HG03196 (cell line): ENCODE measurements around the gene KRTCAP3.
"Not testable (repeated sequence)": the region's sequence is repeated elsewhere in the genome, so short reads cannot be mapped to it uniquely, and the experiment has no call there.

ENCODE experiments used
- ATAC-seq: cut with Tn5 transposase; IDR thresholded peaks from one replicate; pipeline ENCODE4 v1.9.1; 2021; ENCODE audit not compliant: unreplicated experiment

The KRTCAP3 gene, protein sequence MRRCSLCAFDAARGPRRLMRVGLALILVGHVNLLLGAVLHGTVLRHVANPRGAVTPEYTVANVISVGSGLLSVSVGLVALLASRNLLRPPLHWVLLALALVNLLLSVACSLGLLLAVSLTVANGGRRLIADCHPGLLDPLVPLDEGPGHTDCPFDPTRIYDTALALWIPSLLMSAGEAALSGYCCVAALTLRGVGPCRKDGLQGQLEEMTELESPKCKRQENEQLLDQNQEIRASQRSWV

GRCh38 chr2:27441958-27442919, at the start of gene KRTCAP3:
TSS of gene KRTCAP3 (plus strand) at chr2:27442381. CDS start at chr2:27442413, 32 bp downstream.
- no peak for ATAC-seq

DNA sequence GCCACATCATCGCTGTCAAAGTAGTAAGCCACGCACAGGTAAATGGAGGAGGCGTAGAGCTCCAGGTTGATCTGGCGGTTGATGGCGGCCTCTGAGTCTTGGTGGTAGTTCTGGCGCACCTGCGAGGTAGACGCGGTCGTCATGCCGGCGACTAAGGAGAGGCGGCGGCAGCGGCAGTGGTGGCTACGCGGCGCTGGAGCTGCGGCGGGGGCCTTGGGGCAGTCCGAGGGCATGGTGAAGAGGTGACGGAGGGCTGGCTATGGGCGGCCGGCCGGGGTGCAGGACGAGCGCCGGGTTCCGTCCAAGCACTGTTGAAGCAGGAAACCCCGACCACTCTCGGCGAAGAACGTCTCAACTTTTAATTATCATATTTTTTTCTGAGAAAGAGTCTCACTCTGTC, 49.0 kb upstream of the KRTCAP3 start:
- ATAC-seq, result no peak

DNA sequence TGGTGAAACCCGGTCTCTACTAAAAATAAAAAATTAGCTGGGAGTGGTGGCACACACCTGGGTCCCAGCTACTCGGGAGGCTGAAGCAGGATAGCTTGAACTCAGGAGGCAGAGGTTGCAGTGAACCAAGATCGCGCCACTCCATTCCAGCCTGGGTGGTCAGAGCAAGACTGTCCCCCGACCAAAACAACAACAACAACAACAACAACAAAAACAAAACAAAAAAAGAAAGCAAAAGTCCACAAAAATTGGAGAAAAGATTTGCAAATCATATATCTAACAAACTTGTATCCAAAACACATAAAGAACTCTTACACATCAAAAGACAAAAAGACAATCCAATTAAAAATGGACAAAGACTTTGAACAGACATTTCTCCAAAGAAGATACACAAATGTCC, 43.2 kb upstream of the KRTCAP3 start:
- ATAC-seq, result no peak

DNA sequence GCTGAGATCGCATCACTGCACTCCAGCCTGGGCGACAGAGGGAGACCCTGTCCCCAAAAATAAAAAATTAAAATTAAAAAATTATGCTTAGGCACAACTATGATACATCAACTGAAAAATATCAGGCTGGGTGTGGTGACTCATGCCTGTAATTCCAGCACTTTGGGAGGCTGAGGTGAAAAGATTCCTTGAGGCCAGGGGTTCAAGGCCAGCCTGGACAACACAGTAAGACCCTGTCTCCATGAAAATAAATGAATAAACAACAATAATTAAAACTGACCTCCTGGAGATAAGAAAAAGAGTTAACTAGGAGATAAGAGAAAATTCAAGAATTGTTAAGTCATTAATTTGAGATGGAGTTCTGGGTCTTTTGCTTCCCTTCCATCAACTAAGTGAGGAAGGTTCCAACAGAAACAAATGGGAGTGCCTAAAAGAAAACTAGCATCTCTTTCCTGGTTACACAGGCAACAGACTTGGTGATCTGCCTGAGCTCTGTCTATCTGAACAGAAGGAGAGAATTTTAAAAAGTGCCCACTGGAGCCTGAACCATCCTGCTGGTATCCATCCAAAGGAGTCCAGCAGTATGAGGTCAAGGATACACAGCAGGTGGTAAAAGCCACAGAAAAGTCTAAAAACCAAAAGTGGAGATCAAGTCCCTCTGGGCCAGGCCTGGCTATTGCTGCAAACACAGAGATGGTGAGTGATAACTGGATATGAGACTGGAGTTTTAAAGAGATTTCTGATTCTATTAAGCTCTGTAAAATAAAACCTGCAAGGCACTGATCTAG, 41.6 kb upstream of the KRTCAP3 start:
- ATAC-seq, result no peak

- ATAC-seq, result no peak
Measured at GRCh38 chr2:27407798-27408491, 34.2 kb upstream of the KRTCAP3 start.

DNA sequence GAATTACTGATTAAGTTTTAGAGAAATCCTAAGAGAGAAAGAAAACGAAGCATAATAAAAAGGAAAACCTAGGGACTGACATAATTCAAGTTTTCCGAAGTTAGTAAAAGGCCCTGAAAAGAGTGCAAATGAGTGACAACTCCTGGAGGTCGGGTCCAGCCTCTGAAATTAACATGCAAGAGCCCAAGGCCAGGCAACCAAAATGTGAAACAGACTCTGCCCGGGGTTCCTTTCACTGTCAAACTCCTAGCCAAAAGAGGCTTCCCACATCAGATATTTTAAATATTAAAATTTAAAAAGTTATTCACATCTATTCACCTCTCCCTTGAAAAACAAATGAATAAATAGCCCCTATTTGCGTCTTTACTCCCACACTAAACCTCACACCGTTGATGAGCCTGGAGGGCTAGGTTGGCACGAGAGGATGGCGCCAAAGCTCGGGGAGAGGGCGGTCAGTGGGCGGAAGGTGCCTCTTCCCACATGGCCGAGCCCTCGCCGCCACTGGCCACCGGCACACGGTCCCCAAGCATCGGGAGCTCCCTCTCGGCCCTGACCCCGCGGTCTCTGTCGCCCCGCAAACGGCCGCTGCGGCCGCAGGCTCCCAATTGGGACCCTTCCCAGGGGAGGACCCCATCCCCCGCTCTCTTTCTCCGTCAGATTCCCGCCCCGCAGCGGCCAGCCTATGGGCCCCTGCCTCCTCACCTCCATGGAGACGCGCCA, 33.4 kb upstream of the KRTCAP3 start:
- ATAC-seq, result peak; percentile 39

DNA sequence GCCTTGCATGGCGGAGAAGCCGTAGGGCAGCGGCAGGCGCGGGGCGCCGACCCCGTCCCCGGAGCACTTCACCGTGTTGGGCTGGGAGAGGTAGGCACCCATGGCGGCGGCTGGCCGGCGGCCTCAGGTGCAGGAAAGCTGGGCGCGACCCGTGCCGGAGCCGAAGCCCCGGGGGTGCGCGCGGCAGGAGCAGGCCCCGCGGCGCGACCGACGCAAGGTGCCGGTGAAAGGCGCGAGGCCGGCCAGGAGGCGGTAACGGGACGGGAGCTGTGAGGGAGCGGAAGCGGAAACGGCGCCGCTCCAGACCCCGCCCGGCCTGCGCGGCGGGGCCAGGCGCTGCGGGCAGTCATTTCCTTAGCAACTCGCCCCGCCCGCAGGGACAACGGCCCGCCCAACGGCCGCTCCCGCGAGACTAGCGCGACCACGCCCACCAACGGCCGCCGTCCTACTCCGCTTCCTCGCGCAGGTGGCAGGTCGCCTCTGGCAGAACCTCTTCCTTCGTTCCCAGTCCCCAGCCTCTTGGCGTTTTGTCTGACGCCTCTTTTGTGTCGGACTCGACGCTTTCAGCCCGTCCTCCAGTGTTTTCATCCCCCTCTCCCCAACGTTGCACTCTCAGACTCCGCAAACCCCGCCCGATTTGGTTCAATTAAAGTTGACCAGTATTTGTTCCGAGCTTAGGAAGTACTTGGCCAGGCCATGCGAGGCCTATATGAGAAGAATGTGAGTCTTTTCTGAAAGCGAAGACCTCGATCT, 32.7 kb upstream of the KRTCAP3 start, which contains the start of gene PPM1G:
PPM1G (minus strand) TSS at position 271 of the 753 bp plus-strand sequence; CDS start at position 102, 169 bp downstream.
- peak; percentile 93 for ATAC-seq

DNA sequence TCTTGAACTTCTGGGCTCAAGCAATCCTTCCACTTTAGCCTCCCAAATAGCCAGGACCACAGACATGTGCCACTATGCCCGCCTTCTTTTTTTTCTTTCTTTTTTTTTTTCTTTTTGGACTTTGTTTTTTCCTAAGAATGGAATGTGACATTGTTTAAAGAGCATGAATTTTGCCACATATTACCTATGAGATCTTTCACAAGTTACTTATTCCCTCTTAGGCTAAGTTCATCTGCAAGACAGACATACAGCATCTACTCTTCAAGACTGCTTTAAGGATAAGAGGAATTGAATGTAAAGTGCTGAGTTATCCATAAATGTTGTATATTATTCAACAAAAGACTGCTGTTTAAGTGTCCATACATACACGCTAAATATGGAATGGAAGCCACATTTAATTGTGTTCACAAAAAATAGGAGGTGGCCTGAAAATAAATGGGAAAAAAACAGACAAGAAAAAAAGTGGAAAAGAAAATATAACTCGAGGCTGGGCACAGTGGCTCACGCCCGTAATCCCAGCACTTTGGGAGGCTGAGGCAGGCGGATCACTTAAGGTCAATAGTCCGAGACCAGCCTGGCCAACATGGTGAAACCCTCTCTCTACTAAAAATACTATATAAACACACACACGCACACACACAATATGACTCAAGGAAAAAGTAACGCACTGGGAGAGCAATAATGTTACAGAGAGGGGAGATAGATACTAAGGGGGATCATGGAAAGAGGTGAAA, 29.6 kb upstream of the KRTCAP3 start:
- ATAC-seq, result no peak

GRCh38 chr2:27416151-27416550, 26.0 kb upstream of the KRTCAP3 start:
- ATAC-seq, result no peak

GRCh38 chr2:27420996-27421395, 21.2 kb upstream of the KRTCAP3 start:
- ATAC-seq, result no peak

GRCh38 chr2:27421660-27422250, 20.4 kb upstream of the KRTCAP3 start:
- ATAC-seq, result no peak

DNA sequence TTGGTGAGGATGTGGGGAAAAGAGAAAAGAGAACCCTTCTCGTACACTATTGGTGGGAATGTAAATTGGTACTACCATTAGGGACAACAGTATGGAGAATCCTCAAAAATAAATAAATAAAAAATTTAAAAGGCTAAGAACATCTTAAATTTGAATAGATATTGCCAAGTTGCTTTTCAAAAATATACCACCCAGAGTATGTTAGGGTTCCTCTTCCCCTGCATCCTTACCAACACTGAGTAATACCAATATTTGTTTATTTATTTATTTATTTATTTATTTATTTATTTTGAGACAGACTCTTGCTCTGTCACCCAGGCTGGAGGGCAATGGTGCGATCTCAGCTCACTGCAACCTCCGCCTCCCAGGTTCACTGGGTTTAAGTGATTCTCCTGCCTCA, 19.2 kb upstream of the KRTCAP3 start:
- no peak for ATAC-seq

DNA sequence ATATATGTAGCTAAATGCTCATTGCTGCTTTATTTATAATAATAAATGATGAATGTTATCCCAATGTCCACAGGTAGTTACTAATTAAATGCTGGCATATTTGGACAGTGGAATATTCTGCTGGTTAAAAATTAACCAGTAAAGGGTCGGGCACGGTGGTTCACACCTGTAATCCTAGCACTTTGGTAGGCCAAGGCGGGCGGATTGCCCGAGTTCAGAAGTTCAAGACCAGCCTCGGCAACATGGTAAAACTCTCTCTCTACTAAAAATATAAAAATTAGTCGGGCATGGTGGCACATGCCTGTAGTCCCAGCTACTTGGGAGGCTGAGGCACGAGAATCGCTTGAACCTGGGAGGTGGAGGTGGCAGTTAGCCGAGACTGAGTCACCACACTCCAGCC, 17.1 kb upstream of the KRTCAP3 start:
- not testable (repeated sequence) for ATAC-seq

DNA sequence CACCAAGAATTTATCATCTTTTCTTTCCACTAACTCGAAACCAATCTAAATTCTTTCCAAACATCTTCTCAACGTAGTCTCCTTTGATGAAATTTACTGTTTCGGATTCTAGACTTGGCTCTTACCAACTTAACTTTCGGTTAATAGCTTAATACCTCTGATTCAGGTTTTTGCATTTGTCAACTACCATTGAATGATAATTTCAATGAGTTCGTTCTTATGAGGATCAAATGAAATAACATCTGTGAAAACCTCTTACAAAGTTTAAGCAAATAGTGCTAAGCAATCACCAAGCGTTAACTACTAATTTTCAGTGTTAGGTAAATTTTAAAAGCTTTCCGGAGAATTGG, 14.3 kb upstream of the KRTCAP3 start:
- ATAC-seq, result no peak

- ATAC-seq, result peak; percentile 87
Measured at GRCh38 chr2:27428213-27428977, 13.8 kb upstream of the KRTCAP3 start, which contains the start of gene NRBP1. TSS of gene NRBP1 (plus strand) at chr2:27428631. CDS start at chr2:27433274, 4,643 bp downstream.

DNA sequence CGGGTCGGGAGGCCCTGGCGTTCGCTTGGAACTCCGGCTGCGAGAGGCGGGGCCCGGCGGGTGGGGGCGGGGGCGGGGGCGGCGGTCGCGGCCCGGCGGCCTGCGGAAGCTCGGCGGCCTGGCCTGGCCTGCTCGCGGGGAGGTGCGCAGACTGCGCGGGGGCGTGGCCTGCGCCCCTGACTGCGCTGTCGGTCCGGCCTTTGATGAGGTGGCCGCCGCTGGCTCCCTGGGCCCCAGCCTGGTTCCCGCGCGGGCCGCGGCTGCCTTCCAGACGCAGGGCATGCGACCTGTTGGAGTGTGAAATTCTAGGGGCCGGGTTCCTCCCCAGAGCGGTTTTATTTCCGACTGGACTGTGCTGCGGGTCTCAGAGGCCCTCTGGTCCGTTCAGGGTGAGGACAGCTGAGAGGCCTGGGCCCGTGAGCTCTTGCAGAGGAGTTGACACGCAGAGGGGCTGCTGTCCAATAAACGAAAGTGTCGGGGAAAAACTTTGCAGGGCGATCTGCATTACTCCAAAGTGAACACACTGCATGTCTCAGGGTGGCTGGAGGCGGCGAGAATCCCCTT, 13.1 kb upstream of the KRTCAP3 start:
- peak; percentile 68 for ATAC-seq

GRCh38 chr2:27431395-27431794, 10.8 kb upstream of the KRTCAP3 start:
- ATAC-seq, result no peak
